ENCODE data around the gene SLC28A1.
A peak's percentile ranks its signal among the peaks of the same experiment; 100 is the strongest.

SLC28A1 gene

DNA sequence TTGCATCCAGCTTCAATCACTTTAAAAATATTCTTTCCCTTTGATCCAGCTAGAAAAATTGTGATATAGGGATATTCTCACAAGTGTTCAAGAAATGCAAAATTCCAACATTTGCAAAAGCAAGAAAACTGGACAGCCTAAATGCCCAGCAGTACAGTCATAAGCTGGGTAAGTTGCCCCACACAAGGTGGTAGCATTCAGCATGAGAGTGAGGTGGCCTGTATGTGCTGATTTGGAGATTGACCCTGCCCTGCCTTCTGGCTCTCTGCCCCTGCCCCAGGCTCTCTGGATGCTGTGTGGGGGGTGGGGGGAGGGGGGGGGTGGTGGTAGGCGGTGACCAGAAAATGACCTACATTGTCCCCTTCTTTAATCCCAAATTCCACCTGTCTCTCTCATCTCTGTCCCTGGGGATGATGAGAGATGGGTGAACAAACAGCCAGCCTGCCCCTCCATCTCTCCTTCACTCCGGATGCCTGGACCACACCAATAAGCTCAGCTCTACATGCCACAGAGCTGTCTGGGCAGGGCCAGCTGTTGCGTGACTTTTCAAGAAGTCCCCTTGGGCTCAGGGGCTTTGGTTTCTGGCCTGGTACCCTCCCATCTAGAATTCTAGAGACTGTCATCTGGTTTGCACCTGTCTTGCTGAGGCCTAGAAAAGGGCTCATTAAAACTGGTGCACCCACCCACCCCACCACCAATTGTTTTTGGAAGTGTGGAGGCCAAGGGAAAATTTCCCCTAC lies 42.2 kb downstream of the SLC28A1 start:
- no peak for TF ChIP-seq CTCF (IDR thresholded peaks at IDR 0.05; ENCODE audit: extremely low read depth, insufficient read depth, missing control alignments)
- in situ Hi-C loops (cut with MboI; ENCODE audit: low pct_unique_long_range_greater_than_20kb, low sequenced_read_pairs, unreplicated experiment), result loop anchor here (5.0 kb wide), 1 partner anchor 334 kb away; no protein-coding TSS in a partner anchor
- no peak for DNase-seq (ENCODE audit: low spot score)

- TF ChIP-seq CTCF (IDR thresholded peaks at IDR 0.05; ENCODE audit: extremely low read depth, insufficient read depth, missing control alignments), result no peak
- in situ Hi-C loops (cut with MboI; ENCODE audit: low pct_unique_long_range_greater_than_20kb, low sequenced_read_pairs, unreplicated experiment), result loop anchor here (5.0 kb wide), 1 partner anchor 337 kb away; no protein-coding TSS in a partner anchor
- no peak for DNase-seq (ENCODE audit: low spot score)
These were observed 44.3 kb downstream of the SLC28A1 start for GRCh38 chr15:84928843-84929168.

GRCh38 chr15:84929795-84930603 lies 45.5 kb downstream of the SLC28A1 start:
- DNase-seq (ENCODE audit: low spot score), result no peak
- in situ Hi-C loops (cut with MboI; ENCODE audit: low pct_unique_long_range_greater_than_20kb, low sequenced_read_pairs, unreplicated experiment), result loop anchor here (5.0 kb wide), 1 partner anchor 338 kb away; no protein-coding TSS in a partner anchor
- no peak for TF ChIP-seq CTCF (IDR thresholded peaks at IDR 0.05; ENCODE audit: extremely low read depth, insufficient read depth, missing control alignments)

GRCh38 chr15:84934942-84935729 lies 50.7 kb downstream of the SLC28A1 start:
- no peak for DNase-seq (ENCODE audit: low spot score)
- TF ChIP-seq CTCF (IDR thresholded peaks at IDR 0.05; ENCODE audit: extremely low read depth, insufficient read depth, missing control alignments), result peak; percentile 16
- in situ Hi-C loops (cut with MboI; ENCODE audit: low pct_unique_long_range_greater_than_20kb, low sequenced_read_pairs, unreplicated experiment), result no loop called here

DNA sequence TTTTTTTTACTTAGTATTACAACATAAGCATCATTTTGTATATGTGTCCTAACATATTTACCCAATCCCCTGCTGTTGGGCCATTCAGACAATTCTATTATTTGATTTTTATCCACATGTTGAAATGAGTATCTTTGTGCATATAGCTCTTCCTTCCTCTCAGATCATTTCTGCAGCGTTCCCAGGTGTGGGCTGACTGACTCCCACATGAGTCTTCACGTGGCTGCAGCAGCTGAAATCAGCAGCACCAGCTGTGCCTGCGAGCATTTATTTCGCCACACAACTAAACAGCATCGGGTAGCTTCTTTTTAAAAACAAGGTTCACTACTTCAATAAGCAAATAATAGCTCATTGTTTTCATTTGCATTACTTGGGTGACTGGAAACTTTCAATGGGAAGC lies 52.7 kb downstream of the SLC28A1 start:
- no peak for TF ChIP-seq CTCF (IDR thresholded peaks at IDR 0.05; ENCODE audit: extremely low read depth, insufficient read depth, missing control alignments)
- no peak for DNase-seq (ENCODE audit: low spot score)
- in situ Hi-C loops (cut with MboI; ENCODE audit: low pct_unique_long_range_greater_than_20kb, low sequenced_read_pairs, unreplicated experiment), result no loop called here

GRCh38 chr15:84938726-84939125 lies 54.3 kb downstream of the SLC28A1 start:
- no peak for DNase-seq (ENCODE audit: low spot score)
- in situ Hi-C loops (cut with MboI; ENCODE audit: low pct_unique_long_range_greater_than_20kb, low sequenced_read_pairs, unreplicated experiment), result no loop called here
- no peak for TF ChIP-seq CTCF (IDR thresholded peaks at IDR 0.05; ENCODE audit: extremely low read depth, insufficient read depth, missing control alignments)
